ENCODE results near the gene MORC2.

MORC2 gene

GRCh38 chr22:30948930-30949342, 19.6 kb downstream of the MORC2 start:
- DNase-seq: no peak

- no peak for DNase-seq
These were observed 20.6 kb downstream of the MORC2 start for GRCh38 chr22:30947816-30948454.

GRCh38 chr22:30947173-30947815, 21.3 kb downstream of the MORC2 start:
- DNase-seq: no peak

GRCh38 chr22:30946354-30946753, 22.2 kb downstream of the MORC2 start:
- DNase-seq: no peak

- DNase-seq: no peak
These were observed 22.9 kb downstream of the MORC2 start for GRCh38 chr22:30945653-30946052.

DNA sequence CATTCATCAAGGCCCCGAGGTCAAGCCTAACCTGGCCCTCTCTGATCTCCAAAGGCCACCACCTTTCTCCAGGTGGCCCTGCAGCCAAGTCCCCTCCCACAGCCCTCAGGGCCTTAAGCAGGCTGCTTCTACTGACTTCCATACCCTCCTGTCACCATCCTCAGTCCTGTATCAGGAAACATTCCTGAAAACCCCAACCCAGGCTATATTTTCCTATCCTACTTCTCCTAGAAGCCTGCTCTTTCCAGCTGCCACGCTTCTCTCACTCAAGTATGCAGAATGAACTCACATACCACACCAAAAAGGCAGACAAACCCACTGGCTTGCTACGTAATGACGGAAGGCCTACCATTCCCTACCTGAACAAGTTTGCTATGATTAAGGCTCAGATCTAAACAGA, 23.6 kb downstream of the MORC2 start:
- DNase-seq: no peak

- DNase-seq: no peak
These were observed 25.2 kb downstream of the MORC2 start for GRCh38 chr22:30943368-30943767.

DNA sequence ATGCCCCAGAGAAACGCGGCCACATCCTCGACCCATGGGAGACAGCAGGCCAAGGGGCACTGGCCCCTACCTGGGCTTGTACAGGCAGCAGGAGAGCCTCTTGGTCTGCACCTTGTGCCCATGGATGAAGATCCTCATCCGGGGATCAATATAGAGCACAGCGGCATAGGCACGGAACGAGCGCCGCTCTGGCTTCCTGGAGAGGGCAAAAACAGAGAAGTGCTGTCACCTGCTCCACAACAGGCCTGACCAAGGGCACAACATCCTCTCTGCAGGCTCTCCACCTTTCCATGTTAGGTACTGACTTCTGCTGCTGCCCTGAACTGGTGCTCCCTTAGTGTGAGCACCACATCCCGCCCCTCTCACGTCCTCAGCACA, 27.2 kb downstream of the MORC2 start:
- DNase-seq: no peak

GRCh38 chr22:30940685-30941362, 27.8 kb downstream of the MORC2 start:
- no peak for DNase-seq

DNA sequence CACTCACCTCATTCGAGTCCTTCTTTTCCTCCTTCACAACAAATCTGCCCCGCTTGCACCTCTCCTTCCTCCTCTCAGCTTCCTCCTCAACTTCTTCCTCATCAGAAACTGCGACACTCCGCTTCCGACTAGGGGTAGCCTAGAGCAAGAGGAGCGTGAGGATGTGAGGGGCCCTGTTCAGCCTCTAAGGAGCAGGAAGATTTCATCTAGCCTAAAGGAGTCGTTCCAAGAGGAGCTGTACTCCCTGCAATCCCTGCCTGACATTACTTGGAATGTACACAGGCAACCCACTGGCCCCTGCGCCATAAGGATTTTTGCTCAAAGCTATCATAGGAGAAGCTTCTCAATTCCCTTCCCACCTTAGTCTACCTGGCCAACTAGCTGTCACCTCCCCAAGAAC, 34.5 kb downstream of the MORC2 start:
- no peak for DNase-seq

DNA sequence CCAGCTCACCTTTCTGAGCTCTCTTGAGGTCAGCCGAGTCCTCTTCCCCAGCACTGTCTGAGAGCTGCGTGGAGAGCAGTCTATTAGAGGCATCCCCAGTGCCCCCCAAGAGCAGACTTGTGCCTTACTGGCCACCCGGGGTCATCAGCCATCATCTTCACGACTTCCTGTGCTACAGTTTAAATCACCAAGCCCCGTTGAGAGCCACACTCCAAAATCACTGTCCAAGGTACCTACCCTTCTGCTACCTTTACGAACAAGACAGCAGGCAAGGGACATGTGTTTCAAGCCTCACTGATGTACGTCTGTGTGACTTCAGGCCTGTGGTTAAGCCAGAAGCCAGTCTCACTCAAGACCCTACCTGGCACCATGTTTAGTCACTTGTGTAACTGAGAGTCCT, 35.1 kb downstream of the MORC2 start:
- no peak for DNase-seq

DNA sequence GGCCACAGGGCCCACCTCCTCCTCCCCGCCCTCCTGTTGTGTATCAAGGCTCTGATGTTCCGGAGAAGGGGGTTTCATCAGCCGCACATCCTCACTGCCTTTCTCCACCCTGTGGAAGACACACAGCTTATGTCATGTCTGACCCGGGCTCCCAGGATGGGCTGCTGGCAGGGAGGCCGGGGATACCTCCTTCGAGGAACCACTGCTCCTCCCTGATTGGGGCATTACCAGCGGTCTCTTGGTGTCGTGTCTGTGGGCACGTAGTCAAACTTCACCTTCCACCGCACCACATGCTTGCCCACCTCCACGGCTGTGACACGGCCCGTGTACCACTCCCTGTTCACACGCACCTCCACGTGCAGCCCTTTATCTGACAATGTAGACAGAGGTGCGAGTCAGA, 35.9 kb downstream of the MORC2 start:
- no peak for DNase-seq

DNA sequence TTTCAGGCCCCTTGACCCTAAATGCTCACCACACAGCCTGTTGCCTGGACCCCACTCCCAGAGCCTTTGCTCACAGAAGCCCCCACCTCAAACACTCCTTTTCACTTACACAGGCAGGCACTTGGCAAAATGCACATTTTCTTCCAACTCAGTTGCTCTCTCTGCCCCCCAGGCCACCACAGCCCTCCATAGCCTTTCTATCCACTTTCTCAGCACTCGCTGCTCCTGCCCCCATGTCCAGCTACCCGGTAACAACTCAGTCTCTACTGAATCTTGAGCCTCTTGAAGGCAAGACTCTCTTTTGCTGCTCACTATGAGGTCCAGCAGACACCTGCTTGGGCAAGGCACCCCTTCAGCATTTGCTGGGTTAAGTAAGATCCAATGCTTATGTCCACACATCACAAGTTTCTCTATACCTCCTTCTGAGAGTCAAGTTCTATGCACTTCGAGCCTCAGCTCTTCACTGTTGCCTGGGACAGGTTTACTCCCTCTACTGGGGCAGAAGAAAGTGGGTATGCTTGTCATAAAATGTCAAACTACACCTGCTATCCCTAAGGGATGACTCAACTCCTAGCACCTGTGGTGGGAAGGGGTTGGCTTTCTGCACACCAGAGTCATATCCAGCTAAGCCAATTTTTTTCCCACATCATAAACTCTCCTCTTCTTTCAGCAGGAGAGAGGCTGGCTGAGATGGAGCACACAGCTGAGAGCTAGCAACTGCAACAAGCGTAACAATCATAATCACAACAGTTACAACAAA, 36.9 kb downstream of the MORC2 start:
- no peak for DNase-seq

DNA sequence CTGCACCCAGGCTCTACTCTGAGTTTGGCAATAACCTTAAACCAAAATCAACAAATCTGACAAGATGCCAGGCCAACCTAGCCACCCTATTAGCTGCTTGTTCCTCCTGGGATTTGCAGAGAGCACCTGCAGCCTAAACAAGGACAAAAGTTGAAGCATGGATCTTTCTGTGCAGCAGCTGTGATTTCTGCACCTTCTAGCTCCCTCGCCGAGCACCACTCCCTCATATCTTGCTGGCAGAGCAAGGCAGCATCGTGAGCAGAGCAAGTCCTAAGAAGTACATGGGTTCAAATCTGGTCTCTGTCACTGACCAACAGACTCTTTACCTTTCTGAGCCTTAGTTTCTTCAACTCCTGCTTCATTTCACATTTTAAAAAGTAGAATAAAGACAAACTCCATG, 38.3 kb downstream of the MORC2 start:
- no peak for DNase-seq

- DNase-seq: no peak
These were observed 40.2 kb downstream of the MORC2 start for GRCh38 chr22:30928401-30928800.

DNA sequence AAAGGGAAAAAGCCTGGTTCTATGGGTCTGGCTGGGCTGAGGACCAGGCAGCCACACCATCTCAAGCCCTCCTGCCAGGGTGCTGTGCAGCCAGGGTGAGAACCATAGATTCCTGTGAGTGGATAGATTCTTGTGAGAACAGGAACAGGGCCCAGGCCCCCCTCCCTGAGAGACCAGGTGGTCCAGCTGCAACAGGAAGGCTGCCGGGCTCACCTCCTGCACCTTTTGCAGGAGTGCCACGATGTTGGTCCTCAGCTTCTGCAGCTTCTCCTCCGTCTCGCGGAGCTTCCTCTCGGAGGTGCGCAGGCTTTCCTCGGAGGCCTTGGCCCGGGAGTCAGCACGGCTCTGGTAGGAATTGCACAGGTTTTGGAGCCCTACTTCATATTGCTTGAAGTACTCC, 40.8 kb downstream of the MORC2 start:
- DNase-seq: no peak

DNA sequence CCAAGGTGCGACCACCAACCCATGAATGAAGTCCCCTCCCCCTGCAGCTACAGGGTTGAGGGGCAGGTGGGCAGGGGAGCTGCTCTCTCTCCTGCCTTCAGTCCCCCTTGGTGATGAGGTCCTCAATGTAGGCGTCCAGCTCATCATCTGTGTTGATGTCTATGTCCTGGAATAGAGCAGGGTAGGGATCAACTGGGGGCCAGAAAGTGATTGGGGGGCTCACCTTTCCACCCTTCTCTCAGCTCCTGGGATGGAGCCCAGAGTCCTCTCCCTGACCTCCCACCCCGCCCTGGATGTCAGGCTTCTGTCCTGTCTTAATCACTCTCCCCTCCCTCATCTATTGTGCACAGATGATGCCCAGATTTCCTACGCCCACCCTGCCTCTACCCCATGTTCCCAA, 41.9 kb downstream of the MORC2 start:
- DNase-seq: no peak

DNA sequence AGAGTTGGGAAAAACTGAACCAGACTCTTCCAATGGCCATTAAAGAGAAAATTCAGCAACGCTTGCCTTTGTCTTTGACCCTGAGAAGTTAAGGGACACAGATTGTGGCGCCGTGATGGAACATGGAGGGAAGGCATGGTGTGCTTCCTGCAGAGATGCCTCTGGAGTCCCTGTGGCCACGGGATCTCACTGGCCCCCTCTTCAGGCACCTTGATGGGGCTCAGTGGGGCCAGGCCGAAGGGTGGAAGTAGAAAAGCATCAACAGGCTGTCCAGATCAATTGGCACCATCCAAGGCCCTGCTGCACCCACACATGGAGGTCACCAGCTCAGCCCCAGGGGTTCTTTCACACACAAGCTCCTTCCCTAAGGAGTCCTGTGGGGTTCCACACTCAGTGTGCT, 42.9 kb downstream of the MORC2 start:
- no peak for DNase-seq

- no peak for DNase-seq
These were observed 45.2 kb downstream of the MORC2 start for GRCh38 chr22:30923168-30923900.

DNA sequence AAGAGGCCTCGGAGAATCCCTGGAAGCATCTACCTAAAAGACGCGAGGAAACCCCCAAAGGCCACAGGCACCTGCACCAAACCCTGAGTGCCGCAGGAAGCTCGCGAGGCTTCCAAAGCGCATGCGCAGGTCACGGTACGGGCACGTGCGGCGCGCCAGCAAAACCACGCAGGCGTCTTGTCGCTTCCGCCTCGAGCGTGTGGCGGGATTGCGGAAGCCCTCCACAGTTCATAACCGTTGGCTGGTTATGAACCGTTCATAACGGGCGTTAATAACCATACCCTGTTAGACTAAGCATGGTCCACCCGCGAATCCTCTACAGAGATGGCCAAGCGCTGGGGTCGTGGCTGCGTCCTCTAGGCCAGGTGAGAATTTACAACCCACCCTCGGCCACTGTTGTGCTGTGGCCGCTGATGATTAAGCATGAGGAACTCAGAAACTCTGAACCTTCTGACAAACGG, 46.4 kb downstream of the MORC2 start:
- DNase-seq: no peak

GRCh38 chr22:30921108-30921507, 47.5 kb downstream of the MORC2 start:
- no peak for DNase-seq

- DNase-seq: peak; percentile 1
These were observed 48.2 kb downstream of the MORC2 start for GRCh38 chr22:30920407-30920806.

DNA sequence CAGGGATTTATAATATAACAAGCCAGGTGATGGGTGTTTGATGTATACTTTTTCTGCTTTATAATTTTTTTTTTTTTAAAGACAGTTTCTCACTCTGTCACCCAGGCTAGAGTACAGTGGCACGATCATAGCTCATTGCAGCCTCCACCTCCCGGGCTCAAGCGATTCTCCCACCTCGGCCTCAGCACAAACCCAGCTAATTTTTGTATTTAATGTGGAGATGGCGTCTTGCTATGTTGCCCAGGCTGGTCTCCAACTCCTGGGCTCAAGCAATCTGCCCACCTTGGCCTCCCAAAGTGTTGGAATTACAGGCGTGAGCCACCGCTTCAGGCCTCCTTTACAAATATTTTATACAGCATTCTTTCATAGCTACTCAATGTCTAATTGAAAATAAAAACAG, 48.6 kb downstream of the MORC2 start:
- DNase-seq: no peak

Data from NCI-H774 (cell line).